ENCODE measurements around the gene PRDM2.

PRDM2 gene

DNA sequence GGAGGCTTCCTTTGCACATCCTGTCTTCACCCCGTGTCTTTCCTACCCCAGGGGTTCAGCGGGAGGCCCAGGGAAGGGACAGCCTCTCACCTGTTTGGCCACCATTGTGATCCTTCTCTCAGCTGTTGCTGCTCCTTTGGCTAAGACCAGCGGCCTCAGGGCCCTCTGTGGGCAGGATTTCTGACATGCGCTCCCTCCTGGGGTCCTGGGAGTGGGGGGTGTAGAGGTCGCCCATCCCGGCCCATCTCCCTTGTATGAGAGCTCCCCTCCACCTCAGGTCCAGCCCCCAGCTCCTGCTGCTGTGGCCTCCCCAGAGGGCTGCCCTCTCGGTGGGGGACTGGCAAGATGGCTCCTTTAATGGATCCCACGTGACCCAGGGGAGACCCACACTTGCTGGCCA lies 120.5 kb downstream of the PRDM2 start:
- no peak for DNase-seq

DNA sequence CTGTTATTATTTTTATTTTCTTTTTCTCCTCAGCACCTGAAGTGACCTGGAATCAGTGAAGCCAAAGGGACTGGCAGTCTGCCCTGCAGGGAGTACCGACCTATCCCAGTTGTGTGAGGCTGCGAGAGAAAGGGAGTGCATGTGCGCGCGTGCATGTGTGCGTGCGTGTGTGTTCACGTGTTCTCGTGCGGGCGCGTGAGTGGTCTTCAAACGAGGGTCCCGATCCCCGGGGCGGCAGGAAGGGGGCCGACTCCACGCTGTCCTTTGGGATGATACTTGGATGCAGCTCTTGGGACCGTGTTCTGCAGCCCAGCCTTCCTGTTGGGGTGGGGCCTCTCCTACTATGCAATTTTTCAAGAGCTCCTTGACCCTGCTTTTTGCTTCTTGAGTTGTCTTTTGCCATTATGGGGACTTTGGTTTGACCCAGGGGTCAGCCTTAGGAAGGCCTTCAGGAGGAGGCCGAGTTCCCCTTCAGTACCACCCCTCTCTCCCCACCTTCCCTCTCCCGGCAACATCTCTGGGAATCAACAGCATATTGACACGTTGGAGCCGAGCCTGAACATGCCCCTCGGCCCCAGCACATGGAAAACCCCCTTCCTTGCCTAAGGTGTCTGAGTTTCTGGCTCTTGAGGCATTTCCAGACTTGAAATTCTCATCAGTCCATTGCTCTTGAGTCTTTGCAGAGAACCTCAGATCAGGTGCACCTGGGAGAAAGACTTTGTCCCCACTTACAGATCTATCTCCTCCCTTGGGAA lies 123.3 kb downstream of the PRDM2 start:
- DNase-seq, result no peak

DNA sequence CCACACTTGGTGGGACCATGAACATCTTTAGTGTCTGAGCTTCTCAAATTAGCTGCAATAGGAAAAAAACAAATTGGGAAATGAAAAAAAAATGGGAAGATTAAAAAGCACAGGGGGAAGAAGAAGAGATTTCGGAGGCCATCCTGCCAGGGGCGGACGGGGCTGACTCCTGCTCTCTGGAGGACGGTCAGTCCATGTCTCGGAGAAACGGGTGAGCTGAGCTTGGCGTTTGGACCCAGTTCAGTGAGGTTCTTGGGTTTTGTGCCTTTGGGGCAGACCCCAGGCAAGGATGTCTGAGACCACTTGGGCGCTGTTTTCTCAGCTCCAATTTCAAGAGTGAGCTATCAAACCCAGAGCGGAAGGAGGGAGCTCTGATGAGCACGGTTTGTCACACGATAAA lies 123.9 kb downstream of the PRDM2 start:
- DNase-seq, result no peak

DNA sequence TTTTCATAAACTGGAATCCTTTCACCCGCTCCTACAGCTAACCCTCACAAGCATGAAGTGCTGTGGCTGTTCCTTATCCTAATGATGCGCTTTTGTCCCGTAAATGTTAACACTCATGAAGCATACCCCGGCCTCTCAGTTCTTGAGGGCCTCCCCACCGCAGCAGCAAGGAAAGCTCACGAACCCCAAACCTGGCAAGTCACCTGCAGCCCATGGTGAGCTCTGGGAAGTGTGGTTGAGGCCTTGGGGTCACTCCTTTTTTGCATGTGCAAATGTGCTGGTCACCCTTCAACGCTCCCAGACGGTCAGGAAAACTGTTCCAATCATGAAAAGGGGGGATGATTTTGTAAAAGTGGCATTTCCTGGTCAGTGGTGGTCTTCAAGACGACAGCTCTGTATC lies 124.6 kb downstream of the PRDM2 start:
- no peak for DNase-seq

DNA sequence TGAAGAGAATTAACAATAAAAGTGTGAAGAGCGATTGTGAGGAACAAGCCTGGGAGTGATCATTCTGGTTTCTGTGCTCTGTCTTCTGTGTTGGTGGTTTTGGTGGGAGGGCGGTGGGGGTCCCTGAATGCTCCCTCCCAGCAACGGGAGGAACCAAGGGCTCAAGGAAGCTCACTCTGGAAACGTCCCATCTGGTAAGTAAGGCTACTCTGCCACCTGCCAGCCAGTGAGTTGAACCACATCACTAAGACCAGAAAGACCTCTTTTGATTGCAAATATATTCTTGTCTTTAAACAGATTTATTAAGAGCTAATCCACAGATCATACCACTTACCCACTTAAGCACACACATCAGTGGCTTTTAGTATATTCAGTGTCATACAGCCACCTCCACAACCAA lies 125.0 kb downstream of the PRDM2 start:
- no peak for DNase-seq

DNA sequence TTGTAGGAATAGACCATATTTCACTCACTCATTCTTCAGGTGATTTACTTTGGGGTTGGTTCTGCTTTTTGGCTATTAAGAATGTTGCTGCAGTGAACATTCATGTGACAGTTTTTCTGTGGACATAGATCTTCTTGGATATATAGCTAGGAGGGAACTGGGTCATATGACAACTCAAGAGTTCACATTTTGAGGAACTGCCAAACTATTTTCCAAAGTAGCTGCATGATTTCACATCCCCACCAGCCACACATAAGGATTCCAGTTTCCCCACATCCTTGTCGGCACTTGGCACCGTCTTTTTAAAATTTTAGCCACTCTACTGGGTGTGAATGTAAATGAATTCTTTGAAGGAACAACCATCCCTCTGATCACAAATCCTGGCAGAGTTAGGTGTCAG lies 126.0 kb downstream of the PRDM2 start:
- no peak for DNase-seq

DNA sequence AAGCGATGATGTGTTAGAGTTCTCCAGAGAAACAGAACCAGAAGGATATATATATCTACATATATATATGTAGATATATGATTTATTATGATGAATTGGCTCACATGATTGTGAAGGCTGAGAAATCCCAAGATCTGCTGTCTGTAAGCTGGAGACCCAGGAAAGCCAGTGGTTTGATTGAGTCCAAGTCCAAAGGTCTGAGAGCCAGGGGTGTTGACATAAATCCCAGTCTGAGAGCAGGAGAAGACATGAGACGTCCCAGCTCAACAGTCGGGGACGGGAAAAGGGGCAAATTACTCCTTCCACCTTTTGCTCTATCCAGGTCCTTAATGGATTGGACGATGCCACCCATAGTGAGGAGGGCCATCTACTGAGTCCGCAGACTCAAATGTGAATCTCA lies 126.6 kb downstream of the PRDM2 start:
- DNase-seq, result no peak

DNA sequence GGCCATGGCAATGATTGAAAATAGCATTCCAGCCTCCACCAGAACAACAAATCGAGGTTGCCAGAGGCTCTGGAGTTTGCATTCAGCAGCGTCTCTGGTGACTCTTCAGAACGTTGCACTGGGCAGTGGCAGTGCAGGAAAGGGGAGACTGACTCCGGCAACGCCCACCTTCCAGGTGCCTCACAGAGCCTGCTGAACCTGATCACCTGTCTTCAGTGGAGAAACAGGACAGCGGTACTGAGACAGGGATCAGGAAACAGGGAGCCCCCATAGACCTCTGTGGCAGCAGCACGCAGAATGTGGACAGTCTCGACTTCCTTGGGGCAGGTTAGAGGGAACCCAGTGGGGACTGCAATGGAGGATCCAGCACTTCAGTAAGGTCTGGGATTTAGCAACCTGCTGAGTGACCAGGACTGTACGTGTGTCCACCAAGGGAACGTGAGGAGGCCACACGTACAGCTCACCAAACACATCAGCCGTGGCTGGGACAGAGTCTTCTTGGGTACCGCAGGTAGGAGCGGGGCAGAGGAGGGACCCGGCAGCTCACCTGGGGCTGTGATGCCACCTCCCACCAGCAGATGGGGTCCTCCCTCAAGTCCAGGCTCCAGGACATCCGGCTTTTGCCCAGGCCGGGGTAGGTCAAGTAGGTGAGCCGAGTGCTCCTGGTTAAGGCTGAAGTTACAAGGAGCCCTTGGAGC lies 128.6 kb downstream of the PRDM2 start:
- DNase-seq, result no peak

DNA sequence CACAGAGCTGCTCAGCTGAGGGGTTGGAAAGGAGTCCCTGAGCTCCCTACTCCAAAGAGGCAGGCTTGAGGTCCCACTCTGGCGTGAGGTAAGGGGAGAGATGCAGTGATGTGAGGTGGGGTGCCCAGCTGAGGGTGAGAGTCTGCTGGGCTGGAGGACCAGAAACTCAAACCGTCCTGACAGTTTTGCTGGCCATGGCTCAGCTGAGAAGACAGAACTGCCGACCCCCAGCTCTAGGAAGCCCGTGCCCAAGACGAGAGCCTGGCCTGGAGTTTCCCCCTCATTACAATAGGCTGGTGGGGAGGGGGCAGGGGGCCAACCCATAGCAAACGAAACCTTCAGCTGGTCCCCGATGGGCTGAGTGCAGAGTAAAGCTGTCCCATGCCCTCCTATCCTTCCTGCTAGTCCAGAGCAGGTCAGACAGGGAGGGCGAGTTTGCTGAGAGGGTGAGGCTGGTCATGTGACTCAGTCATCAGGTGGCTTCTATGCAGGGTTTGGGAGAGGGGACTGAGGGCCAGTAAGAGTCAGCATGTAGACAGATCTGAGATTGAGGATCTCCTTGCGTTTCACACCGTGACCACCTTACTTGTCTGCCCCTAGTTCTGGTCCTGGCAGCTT lies 129.3 kb downstream of the PRDM2 start:
- DNase-seq, result no peak

DNA sequence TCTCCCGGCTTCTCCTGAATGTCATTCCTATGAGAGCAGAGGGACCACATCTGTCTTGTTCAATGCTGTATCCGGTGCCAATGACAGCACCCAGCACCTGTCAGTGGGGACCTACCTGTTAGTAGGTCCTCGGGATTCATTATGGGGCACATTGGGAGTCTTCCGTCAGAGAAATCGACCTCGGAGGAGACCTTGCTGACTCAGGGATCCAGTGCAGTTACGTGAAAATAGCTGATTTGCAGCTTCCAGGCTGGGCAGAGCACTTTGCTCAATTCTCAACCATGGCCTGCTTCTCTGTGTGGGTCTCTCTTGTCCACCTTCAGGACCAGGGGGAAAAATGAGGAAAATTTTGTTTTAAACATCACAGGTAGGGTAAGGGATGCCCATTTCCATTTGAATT lies 130.2 kb downstream of the PRDM2 start:
- no peak for DNase-seq

DNA sequence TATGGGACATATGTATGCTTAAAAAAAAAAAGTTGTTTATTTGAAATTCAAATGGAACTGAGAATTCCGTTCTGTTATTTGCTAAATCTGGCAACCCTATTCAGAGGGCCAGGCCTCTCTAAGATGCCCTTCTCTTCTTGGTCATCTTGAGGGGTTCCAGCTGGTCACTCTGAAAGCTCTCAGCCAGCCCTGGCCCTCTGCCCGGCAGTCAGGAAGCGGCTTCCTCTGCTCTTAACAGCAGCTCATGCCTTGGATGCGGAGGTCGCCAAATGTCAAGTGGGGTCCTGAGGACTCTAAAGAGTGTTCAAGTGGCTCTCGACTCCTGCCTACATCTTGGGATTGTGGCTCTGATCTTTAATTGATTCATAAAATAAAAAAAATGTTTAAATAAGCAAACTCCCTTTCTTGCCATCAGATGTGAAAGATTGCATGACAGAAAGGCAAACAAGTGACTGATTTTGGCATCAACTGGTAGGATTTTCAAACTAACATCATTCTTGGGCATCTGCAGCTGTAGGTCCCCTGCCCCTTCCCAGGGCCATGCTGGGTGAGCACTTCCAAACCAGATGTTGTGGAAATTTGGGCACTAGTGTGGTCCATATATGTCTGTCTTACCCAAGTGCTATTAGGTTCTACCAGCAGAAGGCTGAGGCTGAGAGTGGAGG lies 130.8 kb downstream of the PRDM2 start:
- no peak for DNase-seq

DNA sequence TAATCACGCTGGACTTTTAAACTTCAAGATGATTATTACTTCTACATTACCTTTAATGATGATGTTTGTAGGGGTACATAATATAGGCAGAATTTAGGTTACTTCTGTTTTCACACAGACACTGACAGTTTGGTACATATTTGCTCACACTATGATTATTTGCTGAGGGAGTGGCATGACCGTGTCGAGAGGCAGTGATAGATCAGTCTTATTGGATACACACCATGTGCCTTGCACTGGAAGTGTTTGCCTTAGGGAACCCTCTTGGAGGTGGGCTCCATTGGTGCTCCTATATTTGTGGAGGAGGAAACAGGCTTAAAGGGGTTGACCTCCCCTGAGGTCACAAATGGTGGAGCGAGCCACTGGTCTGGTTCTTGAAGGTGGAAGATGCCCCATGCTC lies 132.1 kb downstream of the PRDM2 start:
- no peak for DNase-seq

DNA sequence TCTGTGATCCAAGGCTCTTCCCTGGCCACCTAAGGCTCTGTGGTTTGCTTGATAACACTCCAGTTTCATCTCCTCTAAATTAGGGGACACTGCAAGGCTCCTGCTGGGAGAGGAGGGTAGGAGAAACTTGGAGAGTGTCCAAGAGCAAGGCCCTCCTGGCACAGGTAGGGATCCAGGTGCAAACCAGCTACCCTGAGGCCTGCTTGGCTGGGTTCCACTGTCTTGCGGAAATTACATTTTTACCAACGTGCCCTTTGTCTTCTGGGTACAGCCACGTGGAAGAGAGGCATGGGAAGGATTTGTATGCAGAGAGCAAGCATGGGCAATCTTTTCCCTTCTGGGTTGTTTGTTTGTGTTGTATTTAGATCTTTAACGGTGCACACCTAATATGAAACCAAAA lies 132.5 kb downstream of the PRDM2 start:
- DNase-seq, result no peak

DNA sequence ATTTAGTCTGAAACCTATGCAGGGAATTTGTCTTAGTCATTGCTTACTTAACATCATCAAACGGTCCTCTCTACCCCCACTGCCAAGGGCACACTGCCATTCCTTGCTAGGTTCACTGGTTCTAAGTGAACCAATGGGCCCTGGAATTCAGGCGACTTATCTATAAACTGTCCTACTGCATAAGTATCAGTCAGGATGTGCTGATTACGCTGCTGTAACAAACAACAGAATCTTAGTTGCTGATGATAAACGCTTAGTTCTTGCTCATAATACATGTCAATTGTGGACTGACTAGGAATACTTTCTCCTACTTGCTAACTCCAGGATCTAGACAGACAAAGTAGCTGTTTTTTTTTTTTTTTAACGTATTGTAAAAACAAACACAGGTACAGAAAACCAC lies 136.1 kb downstream of the PRDM2 start:
- DNase-seq, result no peak

DNA sequence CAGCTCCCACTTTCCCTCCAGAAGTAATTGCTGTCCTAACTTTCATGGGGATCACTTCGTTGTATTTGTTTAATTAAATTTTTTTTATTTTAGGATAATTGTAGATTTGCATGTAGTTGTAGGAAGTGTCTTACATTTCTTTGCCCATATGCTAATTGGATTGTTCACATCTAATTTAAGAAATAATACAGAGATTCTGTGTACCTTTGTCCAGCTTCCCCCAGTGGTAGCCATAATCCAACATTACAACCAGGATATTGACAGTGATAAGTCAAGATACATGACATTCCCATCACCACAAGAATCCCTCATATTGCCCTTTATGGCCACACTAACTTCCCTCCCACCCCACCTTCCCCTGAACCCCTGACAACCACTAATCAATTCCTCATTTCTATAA lies 136.6 kb downstream of the PRDM2 start:
- no peak for DNase-seq

DNA sequence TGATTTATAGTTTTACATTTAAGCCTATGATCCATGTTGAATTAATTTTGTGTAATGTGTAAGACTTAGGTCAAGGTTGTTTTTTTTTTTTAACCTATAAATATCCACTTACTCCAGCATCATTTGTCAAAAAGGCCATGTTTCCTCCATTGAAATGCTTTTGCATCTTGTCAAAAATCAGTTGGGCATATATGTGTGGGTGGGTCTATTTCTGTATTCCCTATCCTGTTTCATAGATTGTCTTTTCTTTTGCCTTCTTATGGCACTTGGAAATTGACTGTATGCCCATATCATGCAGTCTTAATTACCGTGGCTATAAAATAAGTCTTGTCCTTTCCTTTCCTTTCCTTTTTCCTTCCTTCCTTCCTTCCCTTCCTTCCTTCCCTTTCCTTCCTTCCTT lies 138.2 kb downstream of the PRDM2 start:
- DNase-seq, result no peak

DNA sequence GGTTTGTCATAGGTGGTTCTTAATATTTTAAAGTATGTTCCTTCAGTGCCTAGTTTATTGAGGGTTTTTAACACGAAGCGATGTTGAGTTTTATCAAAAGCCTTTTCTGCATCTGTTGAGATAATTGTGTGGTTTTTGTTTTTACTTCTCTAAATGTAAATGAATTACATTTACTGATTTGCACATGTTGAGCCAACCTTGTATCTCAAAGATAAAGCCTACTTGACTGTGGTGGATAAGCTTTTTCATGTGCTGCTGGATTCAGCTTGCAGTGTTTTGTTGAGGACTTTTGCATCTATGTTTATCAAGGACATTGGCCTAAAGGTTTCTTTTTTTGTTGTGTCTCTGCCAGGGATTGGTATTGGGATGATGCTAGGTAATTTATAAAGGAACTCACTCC lies 142.5 kb downstream of the PRDM2 start:
- DNase-seq, result no peak

DNA sequence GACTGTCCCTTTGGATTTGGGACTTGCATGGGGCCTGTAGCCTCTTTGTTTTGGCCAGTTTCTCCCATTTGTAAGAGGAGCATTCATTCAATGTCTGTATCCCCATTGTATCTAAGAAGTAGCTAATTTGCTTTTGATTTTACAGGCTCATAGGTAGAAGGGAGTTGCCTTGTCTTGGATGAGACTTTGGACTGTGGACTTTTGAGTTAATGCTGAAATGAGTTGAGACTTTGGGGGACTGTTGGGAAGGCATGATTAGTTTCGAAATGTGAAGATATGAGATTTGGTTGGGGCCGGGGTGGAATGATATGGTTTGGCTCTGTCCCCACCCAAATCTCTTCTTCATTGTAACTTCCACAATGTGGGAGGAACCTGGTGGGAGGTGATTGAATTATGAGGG lies 151.7 kb downstream of the PRDM2 start:
- DNase-seq, result no peak

DNA sequence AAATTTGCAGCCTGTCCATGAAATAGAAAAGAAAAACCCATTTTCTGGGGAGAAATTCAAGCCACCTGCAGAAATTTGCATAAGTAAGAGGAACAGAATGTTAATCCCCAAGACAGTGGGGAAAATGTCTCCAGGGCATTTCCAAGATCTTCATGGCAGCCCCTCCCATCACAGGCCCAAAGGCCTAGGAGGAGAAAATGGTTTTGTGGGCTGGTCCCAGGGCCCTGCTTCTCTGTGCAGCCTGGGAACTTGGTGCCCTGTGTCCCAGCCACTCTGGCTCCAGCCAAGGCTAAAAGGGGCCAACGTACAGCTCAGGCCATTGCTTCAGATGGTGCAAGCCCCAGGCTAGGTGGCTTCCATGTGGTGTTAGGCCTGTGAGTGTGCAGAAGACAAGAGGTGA lies 155.6 kb downstream of the PRDM2 start:
- no peak for DNase-seq

DNA sequence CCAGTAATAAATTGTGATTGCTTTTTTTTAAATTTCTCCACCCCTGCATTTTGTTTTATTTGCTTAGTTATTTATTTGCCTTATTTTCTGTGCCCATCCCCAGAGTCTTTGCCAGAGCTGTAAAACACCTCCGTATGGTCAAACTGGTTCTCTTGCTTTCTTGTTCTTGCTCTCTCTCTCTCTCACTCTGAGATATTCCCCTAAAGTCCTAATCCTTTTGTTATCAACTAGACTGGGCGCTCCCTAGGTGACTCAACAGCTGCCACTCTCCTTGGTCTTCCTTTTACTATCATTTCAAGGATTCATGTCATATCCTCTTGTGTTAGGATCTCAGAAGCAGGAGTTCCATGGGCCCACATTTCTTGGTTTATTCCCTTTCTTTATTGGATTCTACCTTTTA lies 160.0 kb downstream of the PRDM2 start:
- no peak for DNase-seq

DNA sequence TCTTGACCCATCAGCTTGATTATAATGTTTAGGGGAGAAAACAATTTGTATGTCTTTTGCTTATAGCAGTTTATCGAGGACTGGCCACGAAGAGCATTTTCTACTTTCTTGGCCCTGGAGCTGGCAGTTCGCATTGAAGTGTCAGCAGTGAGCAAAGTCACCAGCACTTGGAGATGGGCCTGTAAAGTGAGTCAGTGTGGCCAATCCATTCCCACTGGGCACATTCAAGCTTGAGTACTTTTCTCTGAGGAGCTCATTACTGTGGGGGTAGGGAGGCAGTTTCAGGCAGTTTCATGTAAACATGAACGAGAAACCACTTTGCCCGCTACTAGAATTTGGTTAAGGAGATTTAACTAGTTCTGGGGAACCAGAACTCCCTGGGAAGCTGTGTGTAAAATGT lies 164.8 kb downstream of the PRDM2 start:
- no peak for DNase-seq

DNA sequence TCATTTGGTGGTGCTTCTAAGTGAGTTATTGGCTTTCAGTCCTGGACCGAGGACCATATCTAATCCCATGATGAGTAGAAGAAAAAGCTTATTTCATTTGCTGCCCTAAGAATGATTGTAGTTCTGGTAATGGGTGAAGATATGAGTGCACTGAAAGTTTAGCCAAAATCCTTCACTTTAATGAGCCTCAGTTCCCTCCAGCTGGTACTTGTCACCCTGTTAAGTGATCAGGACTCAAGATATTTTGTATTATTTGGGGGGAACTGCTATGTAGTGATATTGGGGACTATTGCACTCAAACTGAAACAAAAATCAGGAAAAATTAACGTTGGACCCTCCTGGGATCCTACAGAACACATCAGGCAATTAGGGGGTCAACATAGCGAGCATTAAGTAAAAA lies 165.9 kb downstream of the PRDM2 start:
- no peak for DNase-seq

DNA sequence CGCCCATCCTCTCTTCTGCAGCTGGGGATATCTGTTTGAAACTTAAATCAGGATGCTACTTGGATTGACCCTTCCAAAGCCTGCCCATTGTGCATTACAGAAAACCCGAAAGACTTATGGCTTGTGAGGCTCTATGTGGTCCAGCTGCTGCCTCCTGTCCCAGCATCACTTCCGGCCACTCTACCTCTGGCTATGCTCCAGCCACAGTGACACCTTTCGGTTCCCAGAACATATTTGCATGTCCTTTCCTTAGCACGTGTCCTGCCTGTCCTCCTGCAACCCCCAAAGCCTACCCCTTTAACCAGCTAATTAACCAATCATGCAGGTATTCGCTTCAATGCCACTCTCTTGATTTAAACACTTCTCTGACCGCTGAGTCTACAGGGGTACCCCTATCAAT lies 167.6 kb downstream of the PRDM2 start:
- DNase-seq, result no peak

All from activated CD4-positive, alpha-beta T cell treated with anti-CD3 and anti-CD28 coated beads, Interleukin-2, amount 50 U/mL, for 4 hours (primary cell).